RWPE2 (cell line): ENCODE data around the gene MET.

Experiments used
- ATAC-seq: fragments of 200-7000 bp; cut with Tn5 transposase; 3 replicates; pipeline ENCODE4 v1.9.1; 2021; ENCODE audit warnings: low read depth
- DNase-seq: peaks from one replicate; pipeline ENCODE4 v3.0.0-alpha.2; 2020; ENCODE audit warnings: low spot score
- H3K27ac ChIP-seq: fragments of 450-650 bp; 2 replicates; pipeline ENCODE4 v1.5.1; 2017; ENCODE audit warnings: mild to moderate bottlenecking; ENCODE audit not compliant: poor library complexity, severe bottlenecking
- H3K27me3 ChIP-seq: fragments of 250-450 bp; sonication (Bioruptor Pico); 2 replicates; pipeline ENCODE4 v1.5.1; 2021; ENCODE audit warnings: mild to moderate bottlenecking, moderate library complexity; ENCODE audit not compliant: insufficient read depth, poor library complexity, severe bottlenecking
- H3K36me3 ChIP-seq: fragments of 250-450 bp; sonication (Bioruptor Pico); 2 replicates; pipeline ENCODE4 v1.5.1; 2020; ENCODE audit warnings: low read depth, mild to moderate bottlenecking, moderate library complexity
- H3K4me1 ChIP-seq: fragments of 250-450 bp; sonication (Bioruptor Pico); 2 replicates; pipeline ENCODE4 v1.5.1; 2021; ENCODE audit warnings: mild to moderate bottlenecking, moderate library complexity; ENCODE audit not compliant: insufficient read depth, poor library complexity, severe bottlenecking
- H3K4me3 ChIP-seq: fragments of 250-450 bp; sonication (Bioruptor Pico); 2 replicates; pipeline ENCODE4 v1.5.1; 2021; ENCODE audit warnings: mild to moderate bottlenecking, moderate library complexity; ENCODE audit not compliant: severe bottlenecking
- H3K9me3 ChIP-seq: fragments of 250-450 bp; sonication (Bioruptor Pico); 2 replicates; pipeline ENCODE4 v1.5.1; 2021; ENCODE audit warnings: mild to moderate bottlenecking, moderate library complexity; ENCODE audit not compliant: severe bottlenecking
- TF ChIP-seq, protein P1 (sequence below): fragments of 450-650 bp; IDR thresholded peaks from one replicate; pipeline ENCODE4 v1.5.1; 2017; ENCODE audit warnings: mild to moderate bottlenecking, moderate library complexity; ENCODE audit not compliant: poor library complexity, severe bottlenecking

Gene MET

GRCh38 chr7:116771640-116772039 lies 99.6 kb downstream of the MET start:
- no peaks in the 10 kb centered on the region for H3K27me3 ChIP-seq
- no peak overlapping the region for H3K4me3 ChIP-seq
- H3K4me1 ChIP-seq, result peaks cover 39% of the 10 kb centered on the region
- TF ChIP-seq, protein P1, sequence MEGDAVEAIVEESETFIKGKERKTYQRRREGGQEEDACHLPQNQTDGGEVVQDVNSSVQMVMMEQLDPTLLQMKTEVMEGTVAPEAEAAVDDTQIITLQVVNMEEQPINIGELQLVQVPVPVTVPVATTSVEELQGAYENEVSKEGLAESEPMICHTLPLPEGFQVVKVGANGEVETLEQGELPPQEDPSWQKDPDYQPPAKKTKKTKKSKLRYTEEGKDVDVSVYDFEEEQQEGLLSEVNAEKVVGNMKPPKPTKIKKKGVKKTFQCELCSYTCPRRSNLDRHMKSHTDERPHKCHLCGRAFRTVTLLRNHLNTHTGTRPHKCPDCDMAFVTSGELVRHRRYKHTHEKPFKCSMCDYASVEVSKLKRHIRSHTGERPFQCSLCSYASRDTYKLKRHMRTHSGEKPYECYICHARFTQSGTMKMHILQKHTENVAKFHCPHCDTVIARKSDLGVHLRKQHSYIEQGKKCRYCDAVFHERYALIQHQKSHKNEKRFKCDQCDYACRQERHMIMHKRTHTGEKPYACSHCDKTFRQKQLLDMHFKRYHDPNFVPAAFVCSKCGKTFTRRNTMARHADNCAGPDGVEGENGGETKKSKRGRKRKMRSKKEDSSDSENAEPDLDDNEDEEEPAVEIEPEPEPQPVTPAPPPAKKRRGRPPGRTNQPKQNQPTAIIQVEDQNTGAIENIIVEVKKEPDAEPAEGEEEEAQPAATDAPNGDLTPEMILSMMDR, result no peak
- peak overlapping the region; percentile 94 for H3K27ac ChIP-seq
- H3K36me3 ChIP-seq, result peaks cover 83% of the 10 kb centered on the region
- DNase-seq (no peak), ATAC-seq (no peak)
- H3K9me3 ChIP-seq, result no peaks in the 10 kb centered on the region

- H3K27me3 ChIP-seq, result no peaks in the 10 kb centered on the region
- H3K4me1 ChIP-seq, result peaks cover 47% of the 10 kb centered on the region
- peak; percentile 77 for ATAC-seq
- no peak for DNase-seq
- H3K36me3 ChIP-seq, result peaks cover 82% of the 10 kb centered on the region
- TF ChIP-seq, protein P1, result no peak
- no peak overlapping the region for H3K4me3 ChIP-seq
- no peaks in the 10 kb centered on the region for H3K9me3 ChIP-seq
- peak overlapping the region; percentile 94 for H3K27ac ChIP-seq
Measured at GRCh38 chr7:116772423-116772863, 100.4 kb downstream of the MET start.

DNA sequence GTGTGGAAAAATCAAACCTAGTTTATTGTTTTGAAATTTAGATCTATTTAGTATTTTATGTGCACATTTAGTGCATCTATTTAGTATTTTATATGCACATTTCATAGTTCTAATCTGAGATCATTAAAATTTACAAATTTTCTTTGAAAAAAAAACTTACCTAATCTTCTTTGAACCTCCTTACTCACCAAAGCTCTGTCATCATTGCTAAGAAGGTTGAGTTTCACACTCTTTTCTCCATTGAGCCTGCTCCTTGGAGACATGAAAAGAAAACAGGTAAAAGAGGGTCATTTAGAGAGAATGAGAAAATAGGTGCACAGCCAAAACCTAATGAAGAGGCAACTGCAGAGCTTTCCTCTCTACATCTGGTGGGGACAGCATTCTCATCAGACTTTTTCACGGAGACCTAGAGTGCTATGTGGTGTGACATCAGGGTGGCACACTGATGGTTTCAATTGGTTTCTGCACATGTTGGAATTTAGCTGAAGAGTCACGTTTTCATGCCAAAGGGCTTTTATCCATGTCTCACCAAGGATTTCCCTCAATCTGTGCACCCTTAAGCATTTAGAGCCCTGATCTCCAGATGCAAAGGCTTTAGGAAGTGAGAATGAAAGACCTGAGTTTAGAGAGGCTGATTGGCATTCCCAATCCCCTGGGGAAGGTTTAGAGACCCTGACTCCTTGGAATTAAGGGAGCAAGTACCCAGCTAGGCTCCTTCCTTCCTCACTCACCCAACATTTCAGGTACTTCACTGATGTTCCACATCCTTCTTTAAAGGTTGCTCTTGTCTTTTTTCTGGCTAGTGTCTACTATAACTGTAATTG lies 101.1 kb downstream of the MET start:
- no peak overlapping the region for H3K4me3 ChIP-seq
- peaks cover 82% of the 10 kb centered on the region for H3K36me3 ChIP-seq
- H3K27me3 ChIP-seq, result no peaks in the 10 kb centered on the region
- H3K4me1 ChIP-seq, result peaks cover 54% of the 10 kb centered on the region
- no peaks in the 10 kb centered on the region for H3K9me3 ChIP-seq
- H3K27ac ChIP-seq, result peak overlapping the region; percentile 94
- DNase-seq (no peak), ATAC-seq (no peak)
- TF ChIP-seq, protein P1, result no peak

DNA sequence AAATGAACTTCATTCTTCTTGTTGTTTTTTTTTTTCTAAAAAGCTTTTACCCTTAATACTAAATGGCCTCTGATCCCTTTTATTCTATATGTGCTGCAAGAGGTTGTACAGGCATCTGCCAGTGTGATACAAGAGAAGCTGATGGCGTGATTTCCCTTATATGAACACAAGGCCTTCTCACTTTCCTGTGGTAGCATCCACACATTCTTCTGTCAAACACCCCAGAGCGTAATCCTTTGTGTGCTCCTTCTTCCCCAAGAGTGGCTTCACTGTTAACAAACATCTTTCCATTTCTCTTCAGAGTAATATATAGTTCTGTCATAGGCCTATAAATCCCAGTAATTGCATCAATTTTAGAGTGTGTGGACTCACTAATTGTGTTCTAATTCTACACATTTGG lies 104.0 kb downstream of the MET start:
- Histone ChIP-seq H3K4me1 (peaks cover 53% of the 10 kb centered on the region), H3K27ac (peak overlapping the region; percentile 90), H3K9me3 (no peaks in the 10 kb centered on the region), H3K36me3 (peaks cover 90% of the 10 kb centered on the region), H3K27me3 (no peaks in the 10 kb centered on the region), H3K4me3 (no peak overlapping the region)
- TF ChIP-seq, protein P1, result no peak
- ATAC-seq (no peak), DNase-seq (no peak)
